ENCODE data around the gene CTDP1. TPM values are rescaled to one million over a fixed set of nuclear protein-coding genes. Genes with fewer than 3 reads are reported as not detected.

Gene CTDP1
- total RNA-seq, 1 experiment from 2014 or later: 16.1 TPM

DNA sequence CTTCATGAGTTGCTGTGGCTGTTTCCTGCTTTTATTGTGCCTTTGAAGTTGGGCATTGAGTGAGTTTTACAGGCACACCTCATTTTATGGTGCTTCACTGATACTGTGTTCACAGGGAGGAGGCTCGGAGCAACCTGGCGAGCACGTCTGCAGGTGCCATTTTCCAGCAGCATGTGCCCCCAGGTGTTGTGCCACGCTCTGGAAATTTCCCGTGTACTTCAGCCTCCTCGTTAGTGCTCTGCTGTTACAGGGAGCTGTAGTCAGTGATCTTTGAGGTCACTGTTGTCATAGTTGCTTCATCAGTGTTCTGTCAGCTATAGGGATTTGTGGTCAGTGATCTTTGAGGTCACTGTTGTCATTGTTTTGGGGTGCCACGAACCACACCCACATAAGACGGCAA, 20.1 kb downstream of the CTDP1 start:
- Mint-ChIP-seq H3K36me3 (ENCODE audit: insufficient read depth, unreplicated experiment) (peaks cover 14% of the 10 kb centered on the region), H3K4me3 (ENCODE audit: unreplicated experiment) (no peak overlapping the region), H3K9me3 (ENCODE audit: unreplicated experiment) (no peaks in the 10 kb centered on the region), H3K27ac (ENCODE audit: unreplicated experiment) (no peak overlapping the region), H3K4me1 (ENCODE audit: low read depth, unreplicated experiment) (no peaks in the 10 kb centered on the region), H3K27me3 (ENCODE audit: insufficient read depth, unreplicated experiment) (no peaks in the 10 kb centered on the region)
- Histone ChIP-seq H3K4me3 (ENCODE audit: low read depth, low read length) (no peak overlapping the region), H3K4me1 (no peaks in the 10 kb centered on the region), H3K36me3 (ENCODE audit: control insufficient read depth, insufficient read depth, low read length) (no peaks in the 10 kb centered on the region), H3K9me3 (no peaks in the 10 kb centered on the region), H3K27me3 (replicated peaks; ENCODE audit: control insufficient read depth, insufficient read depth, low read length) (no peaks in the 10 kb centered on the region)
- BruUV-seq (replicated peaks): no TSS peak
- intact Hi-C loops (cut with micrococcal nuclease; ENCODE audit: unreplicated experiment): no loop called here
- TF ChIP-seq, protein P1, sequence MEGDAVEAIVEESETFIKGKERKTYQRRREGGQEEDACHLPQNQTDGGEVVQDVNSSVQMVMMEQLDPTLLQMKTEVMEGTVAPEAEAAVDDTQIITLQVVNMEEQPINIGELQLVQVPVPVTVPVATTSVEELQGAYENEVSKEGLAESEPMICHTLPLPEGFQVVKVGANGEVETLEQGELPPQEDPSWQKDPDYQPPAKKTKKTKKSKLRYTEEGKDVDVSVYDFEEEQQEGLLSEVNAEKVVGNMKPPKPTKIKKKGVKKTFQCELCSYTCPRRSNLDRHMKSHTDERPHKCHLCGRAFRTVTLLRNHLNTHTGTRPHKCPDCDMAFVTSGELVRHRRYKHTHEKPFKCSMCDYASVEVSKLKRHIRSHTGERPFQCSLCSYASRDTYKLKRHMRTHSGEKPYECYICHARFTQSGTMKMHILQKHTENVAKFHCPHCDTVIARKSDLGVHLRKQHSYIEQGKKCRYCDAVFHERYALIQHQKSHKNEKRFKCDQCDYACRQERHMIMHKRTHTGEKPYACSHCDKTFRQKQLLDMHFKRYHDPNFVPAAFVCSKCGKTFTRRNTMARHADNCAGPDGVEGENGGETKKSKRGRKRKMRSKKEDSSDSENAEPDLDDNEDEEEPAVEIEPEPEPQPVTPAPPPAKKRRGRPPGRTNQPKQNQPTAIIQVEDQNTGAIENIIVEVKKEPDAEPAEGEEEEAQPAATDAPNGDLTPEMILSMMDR (IDR thresholded peaks at IDR 0.05; ENCODE audit: insufficient read depth in 1 of 2, low read depth in 1 of 2, low read length in 1 of 2, severe bottlenecking in 1 of 2, unreplicated experiment in 1 of 2): no peak
- CTCF ChIA-PET: no interaction called here
- POLR2A ChIA-PET: no interaction called here
- no peak for DNase-seq

- Mint-ChIP-seq H3K9me3 (ENCODE audit: unreplicated experiment) (no peaks in the 10 kb centered on the region), H3K27me3 (ENCODE audit: insufficient read depth, unreplicated experiment) (no peaks in the 10 kb centered on the region), H3K4me3 (ENCODE audit: unreplicated experiment) (no peak overlapping the region), H3K36me3 (ENCODE audit: insufficient read depth, unreplicated experiment) (peaks cover 16% of the 10 kb centered on the region), H3K27ac (ENCODE audit: unreplicated experiment) (no peak overlapping the region), H3K4me1 (ENCODE audit: low read depth, unreplicated experiment) (no peaks in the 10 kb centered on the region)
- H3K36me3 ChIP-seq (ENCODE audit: control insufficient read depth, insufficient read depth, low read length): no peaks in the 10 kb centered on the region
- CTCF ChIA-PET: no interaction called here
- intact Hi-C loops (cut with micrococcal nuclease; ENCODE audit: unreplicated experiment): no loop called here
- no TSS peak for BruUV-seq (replicated peaks)
- DNase-seq: no peak
- POLR2A ChIA-PET: no interaction called here
- TF ChIP-seq, protein P1 (IDR thresholded peaks at IDR 0.05; ENCODE audit: insufficient read depth in 1 of 2, low read depth in 1 of 2, low read length in 1 of 2, severe bottlenecking in 1 of 2, unreplicated experiment in 1 of 2): no peak
- H3K4me3 ChIP-seq (ENCODE audit: low read depth, low read length): no peak overlapping the region
- H3K9me3 ChIP-seq: no peaks in the 10 kb centered on the region
- no peaks in the 10 kb centered on the region for H3K27me3 ChIP-seq (replicated peaks; ENCODE audit: control insufficient read depth, insufficient read depth, low read length)
- no peaks in the 10 kb centered on the region for H3K4me1 ChIP-seq
These were observed 23.3 kb downstream of the CTDP1 start for GRCh38 chr18:79702906-79703305.

DNA sequence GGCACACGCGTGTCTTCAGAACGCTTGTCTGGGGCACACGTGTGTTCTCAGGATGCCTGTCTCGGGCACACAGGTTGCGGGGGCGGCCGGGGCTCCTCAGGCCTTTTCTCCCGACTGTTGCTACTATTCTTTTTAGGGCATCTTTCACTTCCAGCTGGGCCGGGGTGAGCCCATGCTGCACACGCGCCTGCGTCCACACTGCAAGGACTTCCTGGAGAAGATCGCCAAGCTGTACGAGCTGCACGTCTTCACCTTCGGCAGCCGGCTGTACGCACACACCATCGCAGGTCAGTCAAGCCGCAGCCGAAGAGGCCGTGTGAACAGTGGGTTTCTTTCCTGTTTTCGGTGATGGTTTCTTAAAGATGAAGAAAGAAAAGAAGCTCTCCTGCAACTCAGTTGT, 25.0 kb downstream of the CTDP1 start:
- Histone ChIP-seq H3K36me3 (ENCODE audit: control insufficient read depth, insufficient read depth, low read length) (no peaks in the 10 kb centered on the region), H3K4me3 (ENCODE audit: low read depth, low read length) (no peak overlapping the region), H3K9me3 (no peaks in the 10 kb centered on the region), H3K4me1 (no peaks in the 10 kb centered on the region), H3K27me3 (replicated peaks; ENCODE audit: control insufficient read depth, insufficient read depth, low read length) (no peaks in the 10 kb centered on the region)
- POLR2A ChIA-PET: no interaction called here
- BruUV-seq (replicated peaks): no TSS peak
- no peak overlapping the region for H3K4me3 Mint-ChIP-seq (ENCODE audit: unreplicated experiment)
- intact Hi-C loops (cut with micrococcal nuclease; ENCODE audit: unreplicated experiment): no loop called here
- no peaks in the 10 kb centered on the region for H3K9me3 Mint-ChIP-seq (ENCODE audit: unreplicated experiment)
- TF ChIP-seq, protein P1 (IDR thresholded peaks at IDR 0.05; ENCODE audit: insufficient read depth in 1 of 2, low read depth in 1 of 2, low read length in 1 of 2, severe bottlenecking in 1 of 2, unreplicated experiment in 1 of 2): no peak
- CTCF ChIA-PET: no interaction called here
- no peak overlapping the region for H3K27ac Mint-ChIP-seq (ENCODE audit: unreplicated experiment)
- no peaks in the 10 kb centered on the region for H3K4me1 Mint-ChIP-seq (ENCODE audit: low read depth, unreplicated experiment)
- no peaks in the 10 kb centered on the region for H3K27me3 Mint-ChIP-seq (ENCODE audit: insufficient read depth, unreplicated experiment)
- peaks cover 21% of the 10 kb centered on the region for H3K36me3 Mint-ChIP-seq (ENCODE audit: insufficient read depth, unreplicated experiment)
- no peak for DNase-seq
